GM12878 (cell line): ENCODE measurements around the gene SIK3. TPM values are rescaled to one million over a fixed set of nuclear protein-coding genes. Genes with fewer than 3 reads are reported as not detected.

Experiments used
- ATF7 ChIP-seq: fragments of 450-650 bp; IDR thresholded peaks from 2 replicates; pipeline ENCODE4 v1.6.1; 2016; ENCODE audit warnings: low read depth, mild to moderate bottlenecking
- FOXM1 ChIP-seq: IDR thresholded peaks from 2 replicates; pipeline ENCODE4 v1.6.1; 2012; ENCODE audit warnings: low read depth, mild to moderate bottlenecking, inconsistent platforms, low read length, moderate library complexity
- KDM1A ChIP-seq: fragments of 200-600 bp; sonication (generic); IDR thresholded peaks from 2 replicates; pipeline ENCODE4 v1.6.1; 2016; ENCODE audit warnings: borderline replicate concordance
- MEF2A ChIP-seq: IDR thresholded peaks from 2 replicates; pipeline ENCODE4 v1.6.1; 2011; ENCODE audit warnings: low read depth, mild to moderate bottlenecking, low read length, moderate library complexity; ENCODE audit not compliant: insufficient read depth
- MTA3 ChIP-seq: IDR thresholded peaks from 2 replicates; pipeline ENCODE4 v1.6.1; 2012; ENCODE audit warnings: low read length, inconsistent platforms, borderline replicate concordance
- NFYB ChIP-seq: IDR thresholded peaks from 2 replicates; pipeline ENCODE4 v1.6.1; 2011; ENCODE audit warnings: low read depth, mild to moderate bottlenecking, low read length, improper control_type of control experiment, moderate library complexity; ENCODE audit not compliant: insufficient read depth
- RB1 ChIP-seq: fragments of 450-650 bp; formaldehyde crosslinking; IDR thresholded peaks from 2 replicates; pipeline ENCODE4 v1.6.1; 2017; ENCODE audit warnings: mild to moderate bottlenecking, borderline replicate concordance
- SMARCA5 ChIP-seq: fragments of 450-650 bp; IDR thresholded peaks from 2 replicates; pipeline ENCODE4 v1.6.1; 2017; ENCODE audit warnings: mild to moderate bottlenecking
- SUPT20H ChIP-seq: IDR thresholded peaks from 2 replicates; pipeline ENCODE4 v1.6.1; 2011; ENCODE audit warnings: low read depth, mild to moderate bottlenecking, low read length, moderate library complexity, borderline replicate concordance; ENCODE audit not compliant: control insufficient read depth
- YBX1 ChIP-seq: fragments of 450-650 bp; IDR thresholded peaks from 2 replicates; pipeline ENCODE4 v1.6.1; 2016; ENCODE audit warnings: antibody characterized with exemption
- ZNF24 ChIP-seq: fragments of 450-650 bp; IDR thresholded peaks from 2 replicates; pipeline ENCODE4 v1.6.1; 2017; ENCODE audit warnings: antibody characterized with exemption, mild to moderate bottlenecking
- ZNF384 ChIP-seq: IDR thresholded peaks from 2 replicates; pipeline ENCODE4 v1.6.1; 2012; ENCODE audit warnings: low read depth, mild to moderate bottlenecking, low read length, improper control_type of control experiment, borderline replicate concordance
- polyA plus RNA-seq, 11 experiments: library from polyadenylated mRNA; depleted of rRNA in 4 of 11; unstranded in 6 of 11; stranded (reverse) in 5 of 11; fragments of >200 nt; fragmentation: Nextera tagmentation in 4 of 11; fragmentation: Illumina TruSeq in 1 of 11; extraction: Ambion mirVana in 4 of 11; extraction: Trizol in 1 of 11; gene quantifications; 1 replicate in 1 of 11; 2 replicates in 10 of 11; pipeline versions ENCODE4 v1.2.1 to v1.2.3, GENCODE V29; 2011 to 2016; ENCODE audit warnings: inconsistent platforms in 2 of 11, missing spikeins in 2 of 11, low read depth in 1 of 11
- total RNA-seq, 4 experiments: library from RNA; depleted of rRNA in 3 of 4; stranded (reverse); fragments of >200 nt in 3 of 4; fragmentation: Illumina TruSeq in 1 of 4; extraction: Trizol in 1 of 4; gene quantifications; 2 replicates each; pipeline versions ENCODE4 v1.2.1 to v1.2.3, GENCODE V29; 2013 to 2021
- TF ChIP-seq, protein P1 (sequence below): IDR thresholded peaks from 2 replicates; pipeline ENCODE4 v1.6.1; 2011; ENCODE audit warnings: mild to moderate bottlenecking, low read depth, low read length, moderate library complexity; ENCODE audit not compliant: insufficient replicate concordance
- TF ChIP-seq, protein P2 (sequence below): fragments of 150-350 bp; IDR thresholded peaks from 2 replicates; pipeline ENCODE4 v1.6.1; 2014; ENCODE audit warnings: mild to moderate bottlenecking, low read depth, low read length
- TF ChIP-seq, protein P3 (sequence below): IDR thresholded peaks from 2 replicates; pipeline ENCODE4 v1.6.1; 2012; ENCODE audit warnings: low read depth, low read length, improper control_type of control experiment
- TF ChIP-seq, protein P4 (sequence below): IDR thresholded peaks from 2 replicates; pipeline ENCODE4 v1.6.1; 2012; ENCODE audit warnings: improper control_type of control experiment, low read depth, low read length; ENCODE audit not compliant: insufficient replicate concordance
- TF ChIP-seq, protein P5 (sequence below): fragments of 450-650 bp; IDR thresholded peaks from 2 replicates; pipeline ENCODE4 v1.6.1; 2017; ENCODE audit warnings: low read depth, mild to moderate bottlenecking, moderate library complexity
- TF ChIP-seq, protein P6 (sequence below): fragments of 450-650 bp; IDR thresholded peaks from 2 replicates; pipeline ENCODE4 v1.6.1; 2017; ENCODE audit warnings: borderline replicate concordance

SIK3 gene
- total and polyA plus RNA-seq, 10 of the 15 experiments (the other 5 are each of a cell fraction or from before 2014, with no cell fraction given): 2.5 to 31.9 (median 11.1) TPM

DNA sequence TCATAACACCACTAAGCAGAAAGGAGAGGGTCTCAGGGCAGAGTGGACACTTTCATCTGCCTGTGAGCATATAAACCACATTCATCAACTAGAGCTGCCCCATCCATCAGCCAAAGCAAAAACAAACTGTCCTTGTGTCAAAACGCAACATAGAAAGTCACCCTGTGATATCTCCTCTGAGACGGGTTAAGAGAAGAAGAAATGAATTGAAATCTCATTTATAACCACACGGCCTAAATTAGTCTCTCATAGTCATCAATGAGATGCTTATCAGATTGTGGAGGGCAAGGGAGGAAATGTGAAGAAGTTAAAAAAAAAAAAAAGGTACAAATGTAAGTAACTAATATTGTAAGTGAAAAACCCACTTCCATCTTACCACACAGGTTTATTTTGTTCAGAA, 75.7 kb downstream of the SIK3 start (continued):
- TF ChIP-seq, protein P1, sequence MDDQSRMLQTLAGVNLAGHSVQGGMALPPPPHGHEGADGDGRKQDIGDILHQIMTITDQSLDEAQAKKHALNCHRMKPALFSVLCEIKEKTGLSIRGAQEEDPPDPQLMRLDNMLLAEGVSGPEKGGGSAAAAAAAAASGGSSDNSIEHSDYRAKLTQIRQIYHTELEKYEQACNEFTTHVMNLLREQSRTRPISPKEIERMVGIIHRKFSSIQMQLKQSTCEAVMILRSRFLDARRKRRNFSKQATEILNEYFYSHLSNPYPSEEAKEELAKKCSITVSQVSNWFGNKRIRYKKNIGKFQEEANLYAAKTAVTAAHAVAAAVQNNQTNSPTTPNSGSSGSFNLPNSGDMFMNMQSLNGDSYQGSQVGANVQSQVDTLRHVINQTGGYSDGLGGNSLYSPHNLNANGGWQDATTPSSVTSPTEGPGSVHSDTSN: no peak
- peak; percentile 67 for TF ChIP-seq MEF2A
- no peak for TF ChIP-seq SUPT20H
- TF ChIP-seq ATF7: peak; percentile 47
- no peak for TF ChIP-seq RB1
- TF ChIP-seq, protein P2, sequence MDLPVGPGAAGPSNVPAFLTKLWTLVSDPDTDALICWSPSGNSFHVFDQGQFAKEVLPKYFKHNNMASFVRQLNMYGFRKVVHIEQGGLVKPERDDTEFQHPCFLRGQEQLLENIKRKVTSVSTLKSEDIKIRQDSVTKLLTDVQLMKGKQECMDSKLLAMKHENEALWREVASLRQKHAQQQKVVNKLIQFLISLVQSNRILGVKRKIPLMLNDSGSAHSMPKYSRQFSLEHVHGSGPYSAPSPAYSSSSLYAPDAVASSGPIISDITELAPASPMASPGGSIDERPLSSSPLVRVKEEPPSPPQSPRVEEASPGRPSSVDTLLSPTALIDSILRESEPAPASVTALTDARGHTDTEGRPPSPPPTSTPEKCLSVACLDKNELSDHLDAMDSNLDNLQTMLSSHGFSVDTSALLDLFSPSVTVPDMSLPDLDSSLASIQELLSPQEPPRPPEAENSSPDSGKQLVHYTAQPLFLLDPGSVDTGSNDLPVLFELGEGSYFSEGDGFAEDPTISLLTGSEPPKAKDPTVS: no peak
- TF ChIP-seq, protein P3, sequence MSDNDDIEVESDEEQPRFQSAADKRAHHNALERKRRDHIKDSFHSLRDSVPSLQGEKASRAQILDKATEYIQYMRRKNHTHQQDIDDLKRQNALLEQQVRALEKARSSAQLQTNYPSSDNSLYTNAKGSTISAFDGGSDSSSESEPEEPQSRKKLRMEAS: no peak
- TF ChIP-seq, protein P4, sequence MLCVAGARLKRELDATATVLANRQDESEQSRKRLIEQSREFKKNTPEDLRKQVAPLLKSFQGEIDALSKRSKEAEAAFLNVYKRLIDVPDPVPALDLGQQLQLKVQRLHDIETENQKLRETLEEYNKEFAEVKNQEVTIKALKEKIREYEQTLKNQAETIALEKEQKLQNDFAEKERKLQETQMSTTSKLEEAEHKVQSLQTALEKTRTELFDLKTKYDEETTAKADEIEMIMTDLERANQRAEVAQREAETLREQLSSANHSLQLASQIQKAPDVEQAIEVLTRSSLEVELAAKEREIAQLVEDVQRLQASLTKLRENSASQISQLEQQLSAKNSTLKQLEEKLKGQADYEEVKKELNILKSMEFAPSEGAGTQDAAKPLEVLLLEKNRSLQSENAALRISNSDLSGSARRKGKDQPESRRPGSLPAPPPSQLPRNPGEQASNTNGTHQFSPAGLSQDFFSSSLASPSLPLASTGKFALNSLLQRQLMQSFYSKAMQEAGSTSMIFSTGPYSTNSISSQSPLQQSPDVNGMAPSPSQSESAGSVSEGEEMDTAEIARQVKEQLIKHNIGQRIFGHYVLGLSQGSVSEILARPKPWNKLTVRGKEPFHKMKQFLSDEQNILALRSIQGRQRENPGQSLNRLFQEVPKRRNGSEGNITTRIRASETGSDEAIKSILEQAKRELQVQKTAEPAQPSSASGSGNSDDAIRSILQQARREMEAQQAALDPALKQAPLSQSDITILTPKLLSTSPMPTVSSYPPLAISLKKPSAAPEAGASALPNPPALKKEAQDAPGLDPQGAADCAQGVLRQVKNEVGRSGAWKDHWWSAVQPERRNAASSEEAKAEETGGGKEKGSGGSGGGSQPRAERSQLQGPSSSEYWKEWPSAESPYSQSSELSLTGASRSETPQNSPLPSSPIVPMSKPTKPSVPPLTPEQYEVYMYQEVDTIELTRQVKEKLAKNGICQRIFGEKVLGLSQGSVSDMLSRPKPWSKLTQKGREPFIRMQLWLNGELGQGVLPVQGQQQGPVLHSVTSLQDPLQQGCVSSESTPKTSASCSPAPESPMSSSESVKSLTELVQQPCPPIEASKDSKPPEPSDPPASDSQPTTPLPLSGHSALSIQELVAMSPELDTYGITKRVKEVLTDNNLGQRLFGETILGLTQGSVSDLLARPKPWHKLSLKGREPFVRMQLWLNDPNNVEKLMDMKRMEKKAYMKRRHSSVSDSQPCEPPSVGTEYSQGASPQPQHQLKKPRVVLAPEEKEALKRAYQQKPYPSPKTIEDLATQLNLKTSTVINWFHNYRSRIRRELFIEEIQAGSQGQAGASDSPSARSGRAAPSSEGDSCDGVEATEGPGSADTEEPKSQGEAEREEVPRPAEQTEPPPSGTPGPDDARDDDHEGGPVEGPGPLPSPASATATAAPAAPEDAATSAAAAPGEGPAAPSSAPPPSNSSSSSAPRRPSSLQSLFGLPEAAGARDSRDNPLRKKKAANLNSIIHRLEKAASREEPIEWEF: peak; percentile 75
- TF ChIP-seq FOXM1: peak; percentile 38; the same call in 1 of the 2 replicates
- TF ChIP-seq, protein P5, sequence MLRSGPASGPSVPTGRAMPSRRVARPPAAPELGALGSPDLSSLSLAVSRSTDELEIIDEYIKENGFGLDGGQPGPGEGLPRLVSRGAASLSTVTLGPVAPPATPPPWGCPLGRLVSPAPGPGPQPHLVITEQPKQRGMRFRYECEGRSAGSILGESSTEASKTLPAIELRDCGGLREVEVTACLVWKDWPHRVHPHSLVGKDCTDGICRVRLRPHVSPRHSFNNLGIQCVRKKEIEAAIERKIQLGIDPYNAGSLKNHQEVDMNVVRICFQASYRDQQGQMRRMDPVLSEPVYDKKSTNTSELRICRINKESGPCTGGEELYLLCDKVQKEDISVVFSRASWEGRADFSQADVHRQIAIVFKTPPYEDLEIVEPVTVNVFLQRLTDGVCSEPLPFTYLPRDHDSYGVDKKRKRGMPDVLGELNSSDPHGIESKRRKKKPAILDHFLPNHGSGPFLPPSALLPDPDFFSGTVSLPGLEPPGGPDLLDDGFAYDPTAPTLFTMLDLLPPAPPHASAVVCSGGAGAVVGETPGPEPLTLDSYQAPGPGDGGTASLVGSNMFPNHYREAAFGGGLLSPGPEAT: peak; percentile 51; the same call in 1 of the 2 replicates
- no peak for TF ChIP-seq YBX1
- TF ChIP-seq, protein P6, sequence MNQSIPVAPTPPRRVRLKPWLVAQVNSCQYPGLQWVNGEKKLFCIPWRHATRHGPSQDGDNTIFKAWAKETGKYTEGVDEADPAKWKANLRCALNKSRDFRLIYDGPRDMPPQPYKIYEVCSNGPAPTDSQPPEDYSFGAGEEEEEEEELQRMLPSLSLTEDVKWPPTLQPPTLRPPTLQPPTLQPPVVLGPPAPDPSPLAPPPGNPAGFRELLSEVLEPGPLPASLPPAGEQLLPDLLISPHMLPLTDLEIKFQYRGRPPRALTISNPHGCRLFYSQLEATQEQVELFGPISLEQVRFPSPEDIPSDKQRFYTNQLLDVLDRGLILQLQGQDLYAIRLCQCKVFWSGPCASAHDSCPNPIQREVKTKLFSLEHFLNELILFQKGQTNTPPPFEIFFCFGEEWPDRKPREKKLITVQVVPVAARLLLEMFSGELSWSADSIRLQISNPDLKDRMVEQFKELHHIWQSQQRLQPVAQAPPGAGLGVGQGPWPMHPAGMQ: no peak
- TF ChIP-seq ZNF24: peak; percentile 98
- TF ChIP-seq NFYB: no peak
- TF ChIP-seq MTA3: no peak
- peak; percentile 71; the same call in 1 of the 2 replicates for TF ChIP-seq ZNF384
- TF ChIP-seq KDM1A: no peak
- TF ChIP-seq SMARCA5: no peak
